AG04450 (cell line): ENCODE data around the gene RAD23B. TPM values are rescaled to one million over a fixed set of nuclear protein-coding genes. Genes with fewer than 3 reads are reported as not detected.

ENCODE experiments used
- CTCF ChIA-PET: fragments of 300-600, 350-600 bp; formaldehyde crosslinking; extraction: SDS; loops from one replicate; lab custom pipeline; 2022; ENCODE audit warnings: antibody characterized with exemption, inconsistent platforms; lab: Charles Lee
- POLR2A ChIA-PET: fragments of 350-600 bp; formaldehyde crosslinking; extraction: SDS; loops from one replicate; lab custom pipeline; 2021; ENCODE audit warnings: antibody characterized with exemption, inconsistent platforms; lab: Yijun Ruan, JAX
- DNase-seq: peaks from one replicate; pipeline ENCODE4 v3.0.0-alpha.2; 2011; ENCODE audit warnings: low read depth, low spot score
- H3K27ac ChIP-seq: one replicate; pipeline ENCODE4 v1.5.1; 2012; ENCODE audit warnings: low read depth, low read length, control low read depth
- H3K27me3 ChIP-seq: one replicate; pipeline ENCODE4 v1.6.0; 2012; ENCODE audit warnings: low read length; ENCODE audit not compliant: control insufficient read depth, insufficient read depth
- H3K4me3 ChIP-seq: 2 replicates; pipeline ENCODE4 v1.5.1; 2011; ENCODE audit warnings: mild to moderate bottlenecking, low read depth, low read length, control low read depth
- H3K9me3 ChIP-seq: 2 replicates; pipeline ENCODE4 v1.5.1; 2012; ENCODE audit warnings: low read length; ENCODE audit not compliant: control insufficient read depth, insufficient read depth
- CTCF ChIP-seq: IDR thresholded peaks from 2 replicates; pipeline ENCODE4 v1.5.1; 2011; ENCODE audit warnings: low read depth, low read length, control low read depth, inconsistent platforms
- polyA plus RNA-seq: library from polyadenylated mRNA; depleted of rRNA; stranded (reverse); fragments of >200 nt; gene quantifications from 2 replicates; pipeline ENCODE4 v1.2.3, GENCODE V29; 2011

Gene RAD23B
- polyA plus RNA-seq, 1 experiment: 224 TPM

GRCh38 chr9:107266624-107267368 is 16.3 kb upstream of the RAD23B start:
- no peaks in the 10 kb centered on the region for H3K27me3 ChIP-seq
- no peaks in the 10 kb centered on the region for H3K9me3 ChIP-seq
- H3K27ac ChIP-seq: no peak overlapping the region
- no peak for DNase-seq
- no peak for TF ChIP-seq CTCF
- CTCF ChIA-PET: no interaction called here
- no peak overlapping the region for H3K4me3 ChIP-seq
- POLR2A ChIA-PET: no interaction called here

DNA sequence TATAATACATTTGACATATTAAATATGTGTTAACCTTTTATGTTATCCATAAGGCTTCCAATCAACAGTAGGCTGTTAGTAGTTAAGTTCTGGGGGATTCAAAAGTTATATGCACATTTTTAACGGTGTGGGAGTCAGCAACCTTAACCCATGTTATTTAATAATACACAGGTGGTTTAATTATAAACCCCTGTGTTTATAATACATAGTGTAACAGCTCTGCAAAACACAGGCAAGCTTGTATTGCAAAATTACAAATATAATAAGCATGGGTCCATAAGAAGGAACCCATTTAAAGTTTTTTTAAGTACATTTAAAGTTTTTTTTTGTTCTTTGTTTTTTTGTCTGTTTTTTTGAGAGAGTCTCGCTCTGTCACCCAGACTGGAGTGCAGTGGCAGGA is 14.5 kb upstream of the RAD23B start:
- no peak for DNase-seq
- H3K9me3 ChIP-seq: no peaks in the 10 kb centered on the region
- H3K4me3 ChIP-seq: no peak overlapping the region
- ChIA-PET CTCF (interaction anchor here (1.1 kb wide), 1 partner anchor 41 kb away, joined by 4 read pairs; no protein-coding TSS in a partner anchor), POLR2A (no interaction called here)
- no peak for TF ChIP-seq CTCF
- no peaks in the 10 kb centered on the region for H3K27me3 ChIP-seq
- no peak overlapping the region for H3K27ac ChIP-seq

- no peak for TF ChIP-seq CTCF
- DNase-seq: no peak
- CTCF ChIA-PET: interaction anchor here (1.1 to 1.7 kb wide), 2 partner anchors 9 to 41 kb away, joined by 4 to 7 read pairs; no protein-coding TSS in a partner anchor
Observed at GRCh38 chr9:107269254-107269653, 13.8 kb upstream of the RAD23B start.

DNA sequence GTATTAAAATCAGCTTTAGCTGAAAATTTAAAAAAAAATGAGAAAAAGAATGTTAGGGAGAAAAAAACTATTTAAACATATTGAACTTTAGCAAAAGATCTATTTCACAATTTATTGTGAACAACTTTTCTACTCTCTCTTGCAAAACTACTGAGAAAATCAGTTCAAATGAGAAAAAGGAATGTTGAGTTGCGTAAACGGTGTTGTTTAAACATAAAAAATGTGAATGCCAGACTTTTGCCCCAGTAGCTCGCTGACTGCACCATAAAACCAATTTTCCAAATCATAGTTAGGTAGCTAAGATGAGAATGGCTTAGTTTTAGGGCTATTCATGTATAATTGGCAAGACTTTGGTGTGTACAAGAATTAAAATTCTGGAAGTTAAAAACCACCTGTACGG is 13.4 kb upstream of the RAD23B start:
- CTCF ChIA-PET: interaction anchor here (1.0 to 1.7 kb wide), 3 partner anchors 9 to 42 kb away, joined by 3 to 7 read pairs (median 4); no protein-coding TSS in a partner anchor
- H3K27me3 ChIP-seq: no peaks in the 10 kb centered on the region
- H3K9me3 ChIP-seq: no peaks in the 10 kb centered on the region
- H3K4me3 ChIP-seq: no peak overlapping the region
- POLR2A ChIA-PET: interaction anchor here (1.0 to 1.4 kb wide), 2 partner anchors 13 to 18 kb away, joined by 3 to 7 read pairs; partner anchors contain the start of gene RAD23B
- DNase-seq: no peak
- no peak overlapping the region for H3K27ac ChIP-seq
- TF ChIP-seq CTCF: no peak

More at GRCh38 chr9:107269254-107269653, 13.8 kb upstream of the RAD23B start:
- H3K4me3 ChIP-seq: no peak overlapping the region
- POLR2A ChIA-PET: interaction anchor here (1.0 to 1.4 kb wide), 2 partner anchors 14 to 17 kb away, joined by 3 to 7 read pairs; partner anchors contain the start of gene RAD23B
- peak overlapping the region; percentile 31 for H3K27ac ChIP-seq
- no peaks in the 10 kb centered on the region for H3K9me3 ChIP-seq
- no peaks in the 10 kb centered on the region for H3K27me3 ChIP-seq

DNA sequence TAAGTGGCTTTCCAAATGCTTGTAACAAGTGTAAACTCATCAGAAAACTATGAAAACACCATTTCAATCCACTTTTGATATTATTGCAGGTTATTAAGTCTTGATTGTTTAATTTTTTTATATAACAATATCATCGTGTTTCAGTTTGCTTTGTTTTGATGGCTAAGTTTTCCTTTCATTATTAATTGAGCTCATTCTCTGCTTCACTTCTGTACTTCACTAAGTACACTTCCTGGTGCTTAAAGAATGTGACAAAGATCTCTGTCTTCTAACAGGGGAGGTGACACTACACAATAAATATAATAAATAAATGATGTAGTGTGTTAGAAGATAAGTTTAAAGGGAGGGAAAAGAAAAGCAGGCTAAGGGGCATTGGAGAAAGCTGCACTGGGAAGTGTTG is 13.0 kb upstream of the RAD23B start:
- H3K4me3 ChIP-seq: no peak overlapping the region
- ChIA-PET CTCF (interaction anchor here (1.0 to 1.7 kb wide), 2 partner anchors 10 to 12 kb away, joined by 3 to 7 read pairs; no protein-coding TSS in a partner anchor), POLR2A (interaction anchor here (0.6 to 1.4 kb wide), 3 partner anchors 13 to 29 kb away, joined by 3 to 7 read pairs (median 3); partner anchors contain the start of gene RAD23B)
- H3K27ac ChIP-seq: no peak overlapping the region
- DNase-seq: no peak
- no peak for TF ChIP-seq CTCF
- H3K27me3 ChIP-seq: no peaks in the 10 kb centered on the region
- H3K9me3 ChIP-seq: no peaks in the 10 kb centered on the region
